HL-60 (cell line): Measurements from ENCODE around the gene MEX3A.
A peak's percentile ranks its signal among the peaks of the same experiment; 100 is the strongest.

Experiments
- DNase-seq, 2 experiments: peaks; one replicate each; pipeline ENCODE4 v3.0.0-alpha.2; 2010 to 2020; ENCODE audit warnings: low read depth in 1 of 2, low spot score in 1 of 2
- H3K27ac ChIP-seq: fragments of 250-450 bp; sonication (Bioruptor Pico); replicated peaks from 2 replicates; pipeline ENCODE4 v1.5.1; 2020; ENCODE audit warnings: mild to moderate bottlenecking, moderate library complexity
- H3K27me3 ChIP-seq: fragments of 250-450 bp; sonication (Bioruptor Pico); 2 replicates; pipeline ENCODE4 v1.5.1; 2021; ENCODE audit warnings: mild to moderate bottlenecking, moderate library complexity; ENCODE audit not compliant: insufficient read depth, poor library complexity, severe bottlenecking
- H3K4me3 ChIP-seq: replicated peaks from 2 replicates; pipeline ENCODE4 v1.5.1; 2011; ENCODE audit warnings: mild to moderate bottlenecking, control low read depth, low read length; ENCODE audit not compliant: insufficient read depth
- CTCF ChIP-seq: IDR thresholded peaks from one replicate; pipeline ENCODE4 v1.5.1; 2011; ENCODE audit warnings: low read length, control low read depth, inconsistent platforms; ENCODE audit not compliant: insufficient read depth
- GABPA ChIP-seq: IDR thresholded peaks from 2 replicates; pipeline ENCODE4 v1.6.1; 2012; ENCODE audit warnings: low read depth
- POLR2AphosphoS5 ChIP-seq: IDR thresholded peaks from 2 replicates; pipeline ENCODE4 v1.6.1; 2012; ENCODE audit warnings: low read depth
- REST ChIP-seq: IDR thresholded peaks from 2 replicates; pipeline ENCODE4 v1.6.1; 2012; ENCODE audit warnings: low read depth; ENCODE audit not compliant: insufficient replicate concordance
- SPI1 ChIP-seq: IDR thresholded peaks from 2 replicates; pipeline ENCODE4 v1.6.1; 2012; ENCODE audit warnings: low read depth, mild to moderate bottlenecking, borderline replicate concordance

The MEX3A gene

DNA sequence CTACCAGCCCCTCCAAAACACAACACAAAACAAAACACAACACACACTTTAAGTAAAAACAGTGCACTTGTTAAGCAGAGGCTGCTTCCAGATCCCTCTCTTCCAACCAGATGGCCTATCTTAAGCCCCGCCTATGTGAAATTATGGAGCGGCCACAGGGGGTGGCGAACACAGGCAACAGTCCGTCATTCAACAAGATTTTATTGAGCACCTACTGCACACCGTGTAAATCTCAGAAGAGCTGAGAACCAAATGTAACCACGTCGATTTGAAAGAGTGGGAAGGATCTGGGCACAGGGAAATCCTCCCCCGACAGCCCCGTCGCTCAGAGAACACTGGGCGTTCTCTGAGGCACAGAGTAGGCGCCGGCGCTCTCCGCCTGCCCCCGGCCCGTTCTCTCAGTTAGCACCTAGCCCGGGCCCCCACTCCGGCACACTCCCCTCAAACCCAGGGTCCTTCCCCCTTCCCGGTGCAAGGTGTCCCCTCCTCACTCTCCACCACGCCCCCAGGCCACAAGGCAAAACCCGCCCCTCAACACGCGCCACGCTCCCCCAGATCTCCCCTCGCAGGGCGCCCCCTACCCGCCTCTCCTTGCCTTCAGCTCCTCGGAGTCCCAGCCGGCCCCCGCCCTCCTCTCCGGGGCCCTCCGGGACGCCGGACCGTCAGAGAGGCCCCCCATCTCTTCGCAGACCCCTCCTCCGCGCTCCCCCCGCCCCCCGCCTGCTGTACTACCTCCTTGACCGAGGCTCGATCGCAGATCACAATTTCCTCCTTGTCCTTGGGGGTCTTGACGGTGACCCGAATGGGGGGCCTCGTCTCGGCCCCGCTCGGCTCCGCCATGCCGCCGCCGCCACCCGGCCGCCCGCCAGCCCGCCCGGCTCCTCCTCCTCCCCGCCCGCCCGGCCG lies 29.1 kb downstream of the MEX3A start:
- peak overlapping the region; percentile 95 for H3K4me3 ChIP-seq
- peak in 1 of 2 experiments; percentile 70 for DNase-seq
- peak overlapping the region; percentile 77 for H3K27ac ChIP-seq
- no peaks in the 10 kb centered on the region for H3K27me3 ChIP-seq
- TF ChIP-seq CTCF (no peak), GABPA (no peak), POLR2AphosphoS5 (no peak)

DNA sequence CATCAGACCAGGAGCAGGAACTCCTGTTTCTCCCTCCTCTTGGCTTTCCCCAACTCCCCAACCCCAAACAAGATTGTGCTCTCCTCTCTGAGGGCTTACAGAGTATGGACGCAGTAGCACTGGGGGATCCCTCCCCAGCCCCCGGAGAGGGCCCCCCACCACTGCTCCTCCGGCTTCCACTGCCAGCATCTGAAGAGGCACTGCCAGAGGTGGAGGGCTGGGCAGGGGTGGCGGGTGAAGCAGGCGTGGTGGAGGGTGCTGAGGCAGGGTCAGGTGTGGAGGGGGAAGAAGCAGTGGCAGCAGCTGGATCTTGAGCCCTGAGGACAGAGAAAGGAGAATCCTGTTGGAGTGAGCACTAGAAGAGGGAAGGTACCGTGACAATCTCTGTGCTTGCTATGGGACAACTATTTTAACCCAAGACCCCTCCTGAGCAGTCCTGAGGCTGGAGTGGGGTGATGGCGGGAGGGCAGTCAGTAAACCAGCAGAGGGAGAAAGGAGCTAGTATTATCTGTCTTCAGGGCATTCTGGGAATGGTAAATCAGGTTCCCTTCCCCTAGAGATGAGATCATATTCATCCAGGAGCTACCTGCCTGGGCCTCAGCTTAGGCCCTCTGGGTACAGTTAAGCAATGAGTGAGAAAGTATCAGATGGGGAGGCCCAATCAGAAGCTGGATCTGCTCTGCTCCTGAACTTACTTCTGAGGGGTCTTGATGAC lies 31.1 kb downstream of the MEX3A start:
- no peak for TF ChIP-seq POLR2AphosphoS5
- no peak for DNase-seq
- H3K27ac ChIP-seq = no peak overlapping the region
- H3K27me3 ChIP-seq = no peaks in the 10 kb centered on the region
- no peak overlapping the region for H3K4me3 ChIP-seq

GRCh38 chr1:156050376-156050775 lies 31.9 kb downstream of the MEX3A start:
- Histone ChIP-seq H3K27ac (no peak overlapping the region), H3K4me3 (no peak overlapping the region), H3K27me3 (no peaks in the 10 kb centered on the region)
- no peak for DNase-seq
- TF ChIP-seq POLR2AphosphoS5 (no peak), REST (no peak)

DNA sequence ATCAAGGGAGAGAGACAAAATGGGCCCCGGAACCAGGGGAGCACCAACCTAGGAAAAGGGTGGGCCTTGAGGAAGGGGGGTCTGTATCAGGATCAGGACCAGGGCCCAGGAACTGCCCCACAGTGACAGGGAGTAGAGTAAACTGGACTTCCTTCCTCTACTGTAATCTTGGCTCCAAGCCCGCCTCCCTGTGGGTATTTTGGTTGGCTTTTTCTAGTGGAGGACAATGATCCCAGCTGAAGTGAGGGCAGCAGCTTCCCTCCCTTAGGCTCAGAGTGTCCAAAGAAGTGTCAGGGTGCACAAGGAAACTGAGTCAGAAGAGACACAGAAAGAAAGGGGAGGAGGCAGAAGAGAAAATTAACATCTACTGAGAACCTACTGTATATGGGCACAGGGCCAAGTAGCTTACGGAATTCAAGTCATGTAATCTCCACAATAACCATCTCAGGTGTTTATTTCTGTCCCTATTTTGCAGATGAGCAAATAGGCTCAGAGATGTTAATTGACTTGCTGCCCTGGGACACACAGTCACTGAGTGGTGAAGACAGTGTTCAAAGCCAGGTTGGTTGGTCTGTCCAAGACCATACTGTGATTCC lies 33.5 kb downstream of the MEX3A start:
- H3K27me3 ChIP-seq = no peaks in the 10 kb centered on the region
- DNase-seq = no peak
- H3K27ac ChIP-seq = no peak overlapping the region
- no peak for TF ChIP-seq CTCF
- TF ChIP-seq GABPA = no peak
- no peak overlapping the region for H3K4me3 ChIP-seq

DNA sequence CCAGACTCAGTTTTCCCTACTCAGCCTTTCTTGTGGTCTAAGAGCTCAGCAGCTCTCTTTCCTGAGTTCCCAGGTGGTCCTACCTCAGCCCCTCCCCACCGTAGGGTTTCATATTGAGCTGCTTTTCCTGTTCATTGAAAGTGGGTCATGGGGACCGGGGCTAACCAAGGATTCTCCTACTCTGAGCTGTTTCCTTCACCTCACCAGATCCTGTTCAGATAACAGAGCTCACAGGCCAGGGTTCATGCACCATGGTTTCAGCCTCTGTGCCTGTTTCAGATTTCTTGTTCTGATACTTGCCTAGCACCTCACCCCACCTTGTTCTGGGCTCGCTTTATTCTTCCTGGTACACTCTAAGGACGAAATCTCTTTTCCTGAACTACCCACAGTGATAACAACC lies 37.2 kb downstream of the MEX3A start:
- no peak for TF ChIP-seq POLR2AphosphoS5
- no peak for TF ChIP-seq SPI1
- no peak for TF ChIP-seq CTCF
- no peak for TF ChIP-seq GABPA
- TF ChIP-seq REST = no peak
- DNase-seq = no peak
- Histone ChIP-seq H3K4me3 (no peak overlapping the region), H3K27me3 (no peaks in the 10 kb centered on the region), H3K27ac (no peak overlapping the region)
